ENCODE data around the gene RASAL2.

DNA sequence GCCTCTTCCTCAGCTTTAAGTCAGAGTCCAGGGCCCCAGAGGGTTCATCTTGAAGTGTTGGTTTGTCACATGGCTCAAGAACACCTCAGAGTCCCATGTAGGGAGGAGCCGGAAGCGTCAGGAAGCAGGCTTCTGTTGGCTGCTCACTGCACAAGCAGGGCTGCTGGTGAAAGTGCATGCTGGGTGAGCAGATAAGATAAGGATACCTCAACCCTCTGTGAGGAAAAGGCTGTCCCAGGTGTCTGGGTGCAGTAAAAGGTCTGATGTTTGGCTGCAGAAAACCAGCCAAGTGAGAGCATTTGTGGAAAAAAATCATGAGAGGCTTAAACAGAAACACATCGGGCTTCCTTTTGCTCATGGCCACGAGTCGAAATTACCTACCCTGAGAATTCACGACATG, 412.8 kb downstream of the RASAL2 start:
- TF ChIP-seq POLR2A (IDR thresholded peaks at IDR 0.05; ENCODE audit: low read depth, low read length) (no peak), POLR2AphosphoS5 (IDR thresholded peaks at IDR 0.05; ENCODE audit: low read depth, low read length) (no peak)

Measured in GM12892 (cell line).